NCI-H226 (cell line): ENCODE measurements around the gene FHOD1.

Source experiments
- DNase-seq: peaks from one replicate; pipeline ENCODE4 v3.0.0-alpha.2; 2015

FHOD1 gene

GRCh38 chr16:67206838-67207248 is 40.4 kb downstream of the FHOD1 start:
- DNase-seq: no peak

DNA sequence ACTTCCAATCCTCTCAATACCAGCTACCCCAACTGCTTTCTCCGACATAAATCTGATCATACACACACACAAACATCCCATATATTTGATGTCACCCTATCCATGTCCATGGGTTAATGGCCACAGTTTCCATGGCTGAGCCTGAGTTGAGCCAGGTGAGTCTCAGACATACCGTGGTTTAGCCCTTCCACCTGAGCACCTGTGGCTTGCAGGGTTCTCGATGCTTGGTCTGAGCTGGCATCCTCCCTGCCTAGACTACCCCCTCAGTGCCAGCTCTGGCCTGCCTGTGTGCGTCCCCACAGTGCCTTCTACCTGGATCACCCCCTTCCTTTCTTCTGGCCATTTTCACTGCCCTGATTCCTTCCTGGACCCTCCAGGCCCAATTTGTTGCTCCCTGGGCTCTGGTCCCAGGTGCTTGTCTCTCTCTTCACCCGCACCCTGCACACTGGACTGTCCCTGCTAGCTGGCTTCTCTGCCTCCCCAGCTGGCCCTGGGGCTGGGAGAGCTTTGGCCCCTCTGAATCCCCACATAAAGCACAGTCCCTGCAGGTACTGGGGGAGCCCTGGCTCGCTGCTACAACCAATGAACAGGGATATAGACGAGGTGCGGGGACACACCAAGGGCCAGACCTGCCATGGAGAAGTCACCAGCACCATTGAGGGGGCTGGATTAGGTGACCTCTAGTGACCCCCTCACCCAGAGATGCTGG is 41.0 kb downstream of the FHOD1 start:
- DNase-seq: no peak

DNA sequence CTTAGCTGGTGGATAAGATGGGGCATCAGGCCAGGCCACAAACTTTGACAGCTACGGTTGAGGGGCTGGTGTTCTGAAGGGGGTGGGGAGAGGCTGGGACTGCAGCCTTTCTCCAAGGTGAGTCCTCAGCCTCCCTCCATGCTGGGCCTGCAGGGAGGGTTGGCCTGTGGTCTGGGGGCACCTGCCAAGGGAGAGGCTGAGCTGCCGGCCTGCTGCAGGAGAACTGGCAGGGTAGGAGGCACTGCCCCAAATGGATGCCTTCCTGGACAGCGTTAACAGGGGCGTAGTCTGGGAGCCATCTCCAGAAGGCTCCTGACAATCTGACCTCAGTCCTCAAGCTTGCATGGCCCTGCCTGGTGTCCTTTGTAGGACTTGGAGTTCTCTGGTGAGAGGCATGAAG is 43.2 kb downstream of the FHOD1 start:
- no peak for DNase-seq

DNA sequence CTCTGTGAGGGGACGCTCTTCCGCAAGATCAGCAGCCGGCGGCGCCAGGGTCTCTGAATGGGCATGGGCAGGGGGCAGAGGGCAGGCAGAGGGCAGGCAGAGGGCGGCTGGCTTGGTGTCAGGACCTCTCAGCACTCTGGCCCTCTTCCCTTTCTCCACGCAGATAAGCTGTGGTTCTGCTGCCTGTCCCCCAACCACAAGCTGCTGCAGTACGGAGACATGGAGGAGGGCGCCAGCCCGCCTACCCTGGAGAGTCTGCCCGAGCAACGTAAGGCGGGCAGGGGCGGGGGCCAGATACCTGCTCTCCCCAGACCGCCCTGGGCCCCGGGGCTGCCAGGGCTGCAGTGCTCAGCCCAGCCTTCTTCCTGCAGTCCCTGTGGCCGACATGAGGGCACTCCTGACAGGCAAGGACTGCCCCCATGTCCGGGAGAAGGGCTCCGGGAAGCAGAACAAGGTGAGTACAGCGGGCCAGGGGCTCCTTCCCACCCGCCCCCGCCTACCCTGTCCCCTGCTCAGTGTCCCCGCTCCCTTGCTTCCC is 44.3 kb downstream of the FHOD1 start:
- no peak for DNase-seq

GRCh38 chr16:67202426-67202825 is 44.9 kb downstream of the FHOD1 start:
- no peak for DNase-seq

GRCh38 chr16:67201411-67202345 is 45.6 kb downstream of the FHOD1 start:
- no peak for DNase-seq

- no peak for DNase-seq
These were observed 46.8 kb downstream of the FHOD1 start for GRCh38 chr16:67200491-67200890.

DNA sequence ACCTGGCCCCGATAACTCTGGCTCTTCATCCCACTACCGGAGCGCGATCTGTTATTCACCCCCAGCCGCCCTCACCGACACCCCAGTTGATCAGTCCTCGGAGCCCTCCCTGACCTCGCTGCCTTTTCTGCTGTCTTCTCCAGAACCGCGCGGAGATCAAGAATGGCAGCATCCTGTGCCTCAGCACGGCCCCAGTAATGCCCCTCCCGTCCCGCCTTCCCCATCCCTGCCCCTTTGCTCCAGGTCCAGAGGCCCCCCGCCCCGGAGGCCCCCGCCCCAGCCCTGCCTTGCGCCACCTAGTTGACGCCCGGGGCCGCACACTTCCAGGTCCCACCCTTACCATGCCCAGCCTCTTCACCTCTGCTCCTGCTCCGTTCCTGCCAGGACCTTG is 47.5 kb downstream of the FHOD1 start:
- DNase-seq: no peak

GRCh38 chr16:67199011-67199807 is 48.1 kb downstream of the FHOD1 start, which contains the start of gene ELMO3:
Gene ELMO3 (plus strand): TSS chr16:67199131. CDS start chr16:67199327, 196 bp downstream.
- peak; percentile 44 for DNase-seq

- peak; percentile 33 for DNase-seq
These were observed 49.0 kb downstream of the FHOD1 start for GRCh38 chr16:67198238-67198734.

GRCh38 chr16:67197704-67198103 is 49.6 kb downstream of the FHOD1 start:
- DNase-seq: no peak

DNA sequence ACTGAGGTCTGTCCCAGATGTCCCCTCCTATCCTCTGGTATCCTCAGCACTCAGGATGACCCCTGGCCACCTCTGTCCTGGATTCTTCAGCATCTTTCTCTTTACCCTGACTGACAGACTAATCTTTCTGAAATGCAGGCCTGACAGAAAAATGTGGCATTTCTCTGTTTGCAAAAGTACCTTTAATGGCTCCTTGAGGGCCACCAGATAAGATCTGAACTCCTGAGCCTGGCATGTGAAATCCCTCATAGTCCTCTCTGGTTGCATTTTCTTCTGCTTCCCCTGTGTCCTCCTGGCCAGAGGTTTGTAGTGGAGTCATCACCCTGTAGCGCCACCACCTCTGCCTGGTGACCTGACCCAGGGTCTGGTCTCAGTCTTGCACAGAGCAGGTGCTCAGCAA is 50.4 kb downstream of the FHOD1 start:
- no peak for DNase-seq

GRCh38 chr16:67195676-67196075 is 51.6 kb downstream of the FHOD1 start:
- no peak for DNase-seq

GRCh38 chr16:67194260-67194659 is 53.0 kb downstream of the FHOD1 start:
- DNase-seq: no peak

- no peak for DNase-seq
These were observed 53.7 kb downstream of the FHOD1 start for GRCh38 chr16:67193536-67193935.

GRCh38 chr16:67192781-67193361 is 54.4 kb downstream of the FHOD1 start:
- no peak for DNase-seq

DNA sequence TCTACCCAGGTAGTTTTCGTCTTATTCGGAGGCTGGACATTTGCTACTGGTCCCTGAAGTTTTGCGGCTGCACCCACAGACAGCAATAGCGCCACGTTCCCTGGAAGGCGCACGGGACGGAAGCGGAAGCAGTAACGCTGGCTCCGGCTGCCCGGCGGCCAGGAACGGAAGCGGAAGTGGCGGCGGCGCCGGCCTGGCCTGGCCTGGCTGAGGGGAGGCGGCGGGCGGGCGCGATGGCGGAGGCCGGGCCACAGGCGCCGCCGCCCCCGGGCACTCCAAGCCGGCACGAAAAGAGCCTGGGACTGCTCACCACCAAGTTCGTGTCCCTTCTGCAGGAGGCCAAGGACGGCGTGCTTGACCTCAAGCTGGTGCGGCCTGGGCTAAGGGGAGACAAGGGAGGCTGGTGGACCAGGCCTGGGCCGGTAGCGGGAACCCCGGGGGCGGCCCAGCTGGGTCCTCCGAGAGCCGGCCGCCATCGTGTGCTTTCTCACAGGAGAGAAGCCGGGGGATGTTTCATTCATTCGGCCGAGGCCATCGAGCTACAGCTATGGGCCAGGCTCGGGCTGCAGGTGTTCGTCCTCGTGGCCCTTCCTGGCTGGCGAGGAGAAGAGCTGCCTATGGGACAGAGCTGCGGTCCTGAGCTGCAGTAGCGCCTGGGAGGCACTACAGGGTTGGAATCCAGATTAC is 55.1 kb downstream of the FHOD1 start, which contains the start of gene E2F4:
Gene E2F4 (plus strand): TSS at position 161 of the 687 bp plus-strand sequence. CDS start 73 bp downstream, at position 234.
- DNase-seq: peak; percentile 89

DNA sequence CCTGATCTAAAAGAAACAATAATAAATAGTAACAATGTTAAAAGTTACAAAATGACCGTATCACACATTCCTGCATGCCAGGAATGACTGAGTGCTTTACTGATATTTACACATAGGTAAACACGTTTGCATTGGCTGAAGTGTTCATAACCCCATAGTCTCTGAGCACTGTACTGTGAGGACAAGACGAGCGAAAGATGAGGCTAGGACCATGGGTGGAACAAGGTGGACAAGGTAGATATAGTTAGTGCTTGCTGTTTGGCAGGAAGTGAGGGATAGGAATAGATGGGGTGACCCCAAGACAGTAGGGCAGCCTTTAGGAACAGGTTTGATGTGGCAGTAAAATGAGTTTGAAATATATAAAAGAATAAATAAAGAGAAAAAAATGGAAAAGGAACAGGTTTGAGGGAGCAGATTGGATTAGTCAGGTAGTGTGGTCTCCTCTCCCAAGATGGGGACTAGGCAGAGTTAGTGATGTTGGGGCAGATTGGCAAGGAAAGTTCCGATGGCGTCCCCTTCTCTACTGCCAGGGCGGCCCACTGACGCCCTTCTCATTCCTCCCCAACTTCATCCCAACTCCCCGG is 55.8 kb downstream of the FHOD1 start:
- no peak for DNase-seq

- DNase-seq: no peak
These were observed 56.6 kb downstream of the FHOD1 start for GRCh38 chr16:67190448-67191399.

GRCh38 chr16:67190041-67190440 is 57.2 kb downstream of the FHOD1 start, which contains the start of gene EXOC3L1:
Gene EXOC3L1 (minus strand): TSS chr16:67190136. CDS start chr16:67189676, 460 bp downstream.
- DNase-seq: no peak
